LNCaP clone FGC (cell line): ENCODE results near the gene RPL18A.
"Not testable (repeated sequence)": the region's sequence is repeated elsewhere in the genome, so short reads cannot be mapped to it uniquely, and the experiment has no call there.

Experiments used
- DNase-seq: peaks from one replicate; pipeline ENCODE4 v3.0.0-alpha.2; 2011; ENCODE audit warnings: low read depth
- H3K4me3 ChIP-seq: 2 replicates; pipeline ENCODE4 v1.5.1; 2011; ENCODE audit warnings: mild to moderate bottlenecking, low read depth, low read length, control low read depth
- CTCF ChIP-seq: IDR thresholded peaks from 2 replicates; pipeline ENCODE4 v1.5.1; 2012; ENCODE audit warnings: mild to moderate bottlenecking; ENCODE audit not compliant: control insufficient read depth, insufficient read depth; ENCODE audit errors: extremely low read depth

RPL18A gene

GRCh38 chr19:17879466-17879865, 19.8 kb downstream of the RPL18A start:
- DNase-seq: no peak
- no peak overlapping the region for H3K4me3 ChIP-seq
- no peak for TF ChIP-seq CTCF

GRCh38 chr19:17881701-17882100, 22.0 kb downstream of the RPL18A start:
- DNase-seq: no peak
- no peak overlapping the region for H3K4me3 ChIP-seq
- TF ChIP-seq CTCF: no peak

GRCh38 chr19:17883627-17884410, 24.1 kb downstream of the RPL18A start:
- no peak for TF ChIP-seq CTCF
- H3K4me3 ChIP-seq: no peak overlapping the region
- DNase-seq: no peak

GRCh38 chr19:17886515-17886914, 26.8 kb downstream of the RPL18A start:
- DNase-seq: no peak
- TF ChIP-seq CTCF: no peak
- H3K4me3 ChIP-seq: no peak overlapping the region

GRCh38 chr19:17887221-17887620, 27.5 kb downstream of the RPL18A start:
- H3K4me3 ChIP-seq, DNase-seq: not testable (repeated sequence)

GRCh38 chr19:17888260-17888659, 28.6 kb downstream of the RPL18A start:
- no peak for TF ChIP-seq CTCF
- H3K4me3 ChIP-seq: no peak overlapping the region
- no peak for DNase-seq

GRCh38 chr19:17889609-17890214, 30.0 kb downstream of the RPL18A start:
- TF ChIP-seq CTCF: no peak
- no peak for DNase-seq
- H3K4me3 ChIP-seq: no peak overlapping the region
